GM12878 (cell line): ENCODE results near the gene ASB15.

Experiments
- CEBPB ChIP-seq, 2 experiments: fragments of 150-350 bp in 1 of 2; IDR thresholded peaks; 2 replicates each; pipeline ENCODE4 v1.6.1; 2012 to 2014; ENCODE audit warnings: low read depth in 2 of 2, low read length in 2 of 2, borderline replicate concordance in 1 of 2, inconsistent platforms in 1 of 2
- IKZF2 ChIP-seq, 2 experiments: fragments of 450-650 bp; IDR thresholded peaks; 2 replicates each; pipeline ENCODE4 v1.6.1; 2017; ENCODE audit warnings: mild to moderate bottlenecking in 2 of 2, moderate library complexity in 2 of 2
- NFYA ChIP-seq: IDR thresholded peaks from 2 replicates; pipeline ENCODE4 v1.6.1; 2011; ENCODE audit warnings: low read depth, mild to moderate bottlenecking, low read length, improper control_type of control experiment, borderline replicate concordance
- RBBP5 ChIP-seq: fragments of 200-600 bp; sonication (generic); conservative IDR thresholded peaks from 2 replicates; pipeline ENCODE4 v1.6.1; 2016
- ZNF24 ChIP-seq: fragments of 450-650 bp; IDR thresholded peaks from 2 replicates; pipeline ENCODE4 v1.6.1; 2017; ENCODE audit warnings: antibody characterized with exemption, mild to moderate bottlenecking
- TF ChIP-seq, protein P1 (sequence below): IDR thresholded peaks from 2 replicates; pipeline ENCODE4 v1.6.1; 2012; ENCODE audit warnings: mild to moderate bottlenecking, low read depth, low read length

DNA sequence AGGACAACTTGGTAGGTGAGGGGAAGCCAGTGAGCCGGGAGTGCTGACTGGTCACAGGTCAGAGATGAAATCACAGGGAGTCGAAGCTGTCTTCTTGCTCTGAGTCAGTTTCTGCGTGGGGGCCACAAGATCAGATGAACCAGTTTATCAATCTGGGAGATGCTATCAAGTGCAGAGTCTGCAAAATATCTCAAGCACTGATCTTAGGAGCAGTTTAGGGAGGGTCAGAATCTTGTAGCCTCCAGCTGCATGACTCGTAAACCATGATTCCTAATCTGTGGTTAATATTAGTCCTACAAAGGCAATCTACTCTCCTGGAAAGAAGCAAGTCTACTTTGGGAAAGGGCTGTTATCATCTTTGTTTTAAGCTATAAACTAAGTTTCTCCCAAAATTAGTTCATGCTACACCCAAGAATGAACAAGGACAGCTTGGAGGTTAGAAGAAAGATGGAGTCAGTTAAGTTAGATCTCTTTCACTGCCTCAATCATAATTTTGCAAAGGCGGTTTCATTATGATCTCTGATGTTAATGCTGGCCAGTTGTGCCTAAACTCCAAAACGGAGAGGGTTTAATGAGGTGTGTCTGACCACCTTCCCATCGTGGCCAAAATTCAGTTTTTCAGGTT lies 45.6 kb downstream of the ASB15 start:
- no peak for TF ChIP-seq IKZF2 (IDR thresholded peaks at IDR 0.05)
- no peak for TF ChIP-seq CEBPB (IDR thresholded peaks at IDR 0.05; ENCODE audit: borderline replicate concordance in 1 of 2, low read depth in 2 of 2, low read length in 2 of 2)
- no peak for TF ChIP-seq ZNF24
- TF ChIP-seq NFYA: no peak
- no peak for TF ChIP-seq RBBP5
- TF ChIP-seq, protein P1, sequence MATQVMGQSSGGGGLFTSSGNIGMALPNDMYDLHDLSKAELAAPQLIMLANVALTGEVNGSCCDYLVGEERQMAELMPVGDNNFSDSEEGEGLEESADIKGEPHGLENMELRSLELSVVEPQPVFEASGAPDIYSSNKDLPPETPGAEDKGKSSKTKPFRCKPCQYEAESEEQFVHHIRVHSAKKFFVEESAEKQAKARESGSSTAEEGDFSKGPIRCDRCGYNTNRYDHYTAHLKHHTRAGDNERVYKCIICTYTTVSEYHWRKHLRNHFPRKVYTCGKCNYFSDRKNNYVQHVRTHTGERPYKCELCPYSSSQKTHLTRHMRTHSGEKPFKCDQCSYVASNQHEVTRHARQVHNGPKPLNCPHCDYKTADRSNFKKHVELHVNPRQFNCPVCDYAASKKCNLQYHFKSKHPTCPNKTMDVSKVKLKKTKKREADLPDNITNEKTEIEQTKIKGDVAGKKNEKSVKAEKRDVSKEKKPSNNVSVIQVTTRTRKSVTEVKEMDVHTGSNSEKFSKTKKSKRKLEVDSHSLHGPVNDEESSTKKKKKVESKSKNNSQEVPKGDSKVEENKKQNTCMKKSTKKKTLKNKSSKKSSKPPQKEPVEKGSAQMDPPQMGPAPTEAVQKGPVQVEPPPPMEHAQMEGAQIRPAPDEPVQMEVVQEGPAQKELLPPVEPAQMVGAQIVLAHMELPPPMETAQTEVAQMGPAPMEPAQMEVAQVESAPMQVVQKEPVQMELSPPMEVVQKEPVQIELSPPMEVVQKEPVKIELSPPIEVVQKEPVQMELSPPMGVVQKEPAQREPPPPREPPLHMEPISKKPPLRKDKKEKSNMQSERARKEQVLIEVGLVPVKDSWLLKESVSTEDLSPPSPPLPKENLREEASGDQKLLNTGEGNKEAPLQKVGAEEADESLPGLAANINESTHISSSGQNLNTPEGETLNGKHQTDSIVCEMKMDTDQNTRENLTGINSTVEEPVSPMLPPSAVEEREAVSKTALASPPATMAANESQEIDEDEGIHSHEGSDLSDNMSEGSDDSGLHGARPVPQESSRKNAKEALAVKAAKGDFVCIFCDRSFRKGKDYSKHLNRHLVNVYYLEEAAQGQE: no peak
